Measurements from ENCODE around the gene FBXO41. TPM values are rescaled to one million over a fixed set of nuclear protein-coding genes. Genes with fewer than 3 reads are reported as not detected.

FBXO41 gene
- polyA plus RNA-seq, 1 donor from 2014 or later, result 6.0 TPM

- H3K9me2 ChIP-seq (ENCODE audit: insufficient read depth, low read length), result no peaks in the 10 kb centered on the region
- no peaks in the 10 kb centered on the region for H3K79me2 ChIP-seq (replicated peaks; ENCODE audit: insufficient read depth, low read length)
- H3K36me3 ChIP-seq (ENCODE audit: insufficient read depth, low read length), result peaks cover 7% of the 10 kb centered on the region
- H3K27ac ChIP-seq (ENCODE audit: low read length), result no peak overlapping the region
- H3K4me3 ChIP-seq (ENCODE audit: low read length), result no peak overlapping the region
- H3F3A ChIP-seq (ENCODE audit: insufficient read depth, low read length, poor library complexity, severe bottlenecking), result no peaks in the 10 kb centered on the region
- no peak overlapping the region for H3K4me2 ChIP-seq (ENCODE audit: low read length)
- no peaks in the 10 kb centered on the region for H3K27me3 ChIP-seq (ENCODE audit: insufficient read depth, low read depth, low read length)
- H3K9ac ChIP-seq (ENCODE audit: low read length), result no peak overlapping the region
- no peak overlapping the region for H2AFZ ChIP-seq (ENCODE audit: low read depth, low read length)
- H3K9me3 ChIP-seq (ENCODE audit: low read length), result no peaks in the 10 kb centered on the region
- TF ChIP-seq CTCF (IDR thresholded peaks at IDR 0.05; ENCODE audit: poor library complexity, severe bottlenecking) (no peak), POLR2AphosphoS5 (IDR thresholded peaks at IDR 0.05) (no peak), MXI1 (conservative IDR thresholded peaks at IDR 0.05; ENCODE audit: poor library complexity, severe bottlenecking) (no peak), SMC3 (conservative IDR thresholded peaks at IDR 0.05; ENCODE audit: poor library complexity) (no peak), REST (IDR thresholded peaks at IDR 0.05; ENCODE audit: borderline replicate concordance) (no peak), RAD21 (conservative IDR thresholded peaks at IDR 0.05) (no peak)
- H4K20me1 ChIP-seq (ENCODE audit: insufficient read depth), result no peaks in the 10 kb centered on the region
Measured at GRCh38 chr2:73254343-73255006, 29.8 kb downstream of the FBXO41 start.

GRCh38 chr2:73253901-73254300, 30.4 kb downstream of the FBXO41 start:
- H3K36me3 ChIP-seq (ENCODE audit: insufficient read depth, low read length), result peaks cover 7% of the 10 kb centered on the region
- H3K9me3 ChIP-seq (ENCODE audit: low read length), result no peaks in the 10 kb centered on the region
- H3F3A ChIP-seq (ENCODE audit: insufficient read depth, low read length, poor library complexity, severe bottlenecking), result no peaks in the 10 kb centered on the region
- no peak overlapping the region for H3K4me2 ChIP-seq (ENCODE audit: low read length)
- no peaks in the 10 kb centered on the region for H3K79me2 ChIP-seq (replicated peaks; ENCODE audit: insufficient read depth, low read length)
- TF ChIP-seq EZH2 (IDR thresholded peaks at IDR 0.05; ENCODE audit: borderline replicate concordance, insufficient read depth, low read length, poor library complexity, severe bottlenecking) (no peak), TAF1 (IDR thresholded peaks at IDR 0.05; ENCODE audit: low read depth) (no peak), REST (IDR thresholded peaks at IDR 0.05; ENCODE audit: borderline replicate concordance) (no peak), RAD21 (conservative IDR thresholded peaks at IDR 0.05) (no peak), CTCF (IDR thresholded peaks at IDR 0.05; ENCODE audit: poor library complexity, severe bottlenecking) (no peak)
- no peaks in the 10 kb centered on the region for H3K27me3 ChIP-seq (ENCODE audit: insufficient read depth, low read depth, low read length)
- no peaks in the 10 kb centered on the region for H3K9me2 ChIP-seq (ENCODE audit: insufficient read depth, low read length)
- no peaks in the 10 kb centered on the region for H4K20me1 ChIP-seq (ENCODE audit: insufficient read depth)
- no peak overlapping the region for H3K4me3 ChIP-seq (ENCODE audit: low read length)
- H2AFZ ChIP-seq (ENCODE audit: low read depth, low read length), result no peak overlapping the region
- H3K9ac ChIP-seq (ENCODE audit: low read length), result no peak overlapping the region
- H3K27ac ChIP-seq (ENCODE audit: low read length), result no peak overlapping the region

Measured in neural cell (in vitro differentiated cells).